Left ventricle myocardium inferior (tissue), 1 donor: ENCODE data around the gene STIM2. TPM values are rescaled to one million over a fixed set of nuclear protein-coding genes. Genes with fewer than 3 reads are reported as not detected.

Source experiments
- DNase-seq: peaks from one replicate; pipeline ENCODE4 v3.0.0-alpha.2; 2020
- H3K27ac ChIP-seq: fragments of 200-600 bp; replicated peaks from 2 replicates; pipeline ENCODE4 v1.8.0; 2021
- H3K27me3 ChIP-seq: fragments of 200-600 bp; 2 replicates; pipeline ENCODE4 v1.8.0; 2021; ENCODE audit warnings: low read depth
- H3K36me3 ChIP-seq: fragments of 200-600 bp; 2 replicates; pipeline ENCODE4 v1.8.0; 2021
- H3K4me1 ChIP-seq: fragments of 200-600 bp; 2 replicates; pipeline ENCODE4 v1.8.0; 2021
- H3K4me3 ChIP-seq: fragments of 200-600 bp; 2 replicates; pipeline ENCODE4 v1.8.0; 2021; ENCODE audit warnings: mild to moderate bottlenecking, moderate library complexity
- H3K9me3 ChIP-seq: fragments of 200-600 bp; replicated peaks from 2 replicates; pipeline ENCODE4 v1.8.0; 2021
- CTCF ChIP-seq: fragments of 200-600 bp; IDR thresholded peaks from 2 replicates; pipeline ENCODE4 v1.8.0; 2021; ENCODE audit warnings: antibody characterized with exemption, mild to moderate bottlenecking, borderline replicate concordance
- intact Hi-C: fragments of 100-400 bp; cut with micrococcal nuclease; formaldehyde crosslinking; loops from one replicate; pipeline ENCODE4 v1.11.0; 2022
- total RNA-seq: library from RNA; stranded (reverse); fragmentation: NEBNext Ultra II Directional; extraction: Animal tissue kit (Norgen Biotek cat#: 25700); gene quantifications from one replicate; pipeline ENCODE4 v1.2.1, GENCODE V29; 2021
- donor health status: DM: no; HTN: yes; CAD: no; lungs with severe emphysema.

The STIM2 gene
- total RNA-seq, 1 donor from 2014 or later, result 12.2 TPM

- Histone ChIP-seq H3K4me1 (peaks cover 37% of the 10 kb centered on the region), H3K27me3 (no peaks in the 10 kb centered on the region), H3K36me3 (no peaks in the 10 kb centered on the region), H3K9me3 (no peaks in the 10 kb centered on the region), H3K4me3 (no peak overlapping the region), H3K27ac (peak overlapping the region; percentile 1)
- no peak for DNase-seq
- intact Hi-C loops, result no loop called here
- no peak for TF ChIP-seq CTCF
These were observed 26.5 kb downstream of the STIM2 start for GRCh38 chr4:26887143-26887542.

- Histone ChIP-seq H3K27ac (no peak overlapping the region), H3K9me3 (no peaks in the 10 kb centered on the region), H3K36me3 (no peaks in the 10 kb centered on the region), H3K27me3 (no peaks in the 10 kb centered on the region), H3K4me1 (peaks cover 37% of the 10 kb centered on the region), H3K4me3 (no peak overlapping the region)
- no peak for DNase-seq
- intact Hi-C loops, result no loop called here
- TF ChIP-seq CTCF, result no peak
These were observed 27.2 kb downstream of the STIM2 start for GRCh38 chr4:26887809-26888208.

GRCh38 chr4:26889356-26889755, 28.7 kb downstream of the STIM2 start:
- peaks cover 28% of the 10 kb centered on the region for H3K4me1 ChIP-seq
- H3K9me3 ChIP-seq, result no peaks in the 10 kb centered on the region
- no peaks in the 10 kb centered on the region for H3K27me3 ChIP-seq
- intact Hi-C loops, result no loop called here
- no peaks in the 10 kb centered on the region for H3K36me3 ChIP-seq
- DNase-seq, result no peak
- no peak for TF ChIP-seq CTCF
- H3K4me3 ChIP-seq, result no peak overlapping the region
- no peak overlapping the region for H3K27ac ChIP-seq

GRCh38 chr4:26891054-26891453, 30.4 kb downstream of the STIM2 start:
- TF ChIP-seq CTCF, result no peak
- no peak for DNase-seq
- intact Hi-C loops, result no loop called here
- Histone ChIP-seq H3K9me3 (no peaks in the 10 kb centered on the region), H3K27ac (no peak overlapping the region), H3K36me3 (no peaks in the 10 kb centered on the region), H3K27me3 (no peaks in the 10 kb centered on the region), H3K4me1 (peaks cover 18% of the 10 kb centered on the region), H3K4me3 (no peak overlapping the region)

GRCh38 chr4:26891867-26892266, 31.2 kb downstream of the STIM2 start:
- Histone ChIP-seq H3K36me3 (no peaks in the 10 kb centered on the region), H3K27ac (no peak overlapping the region), H3K4me3 (no peak overlapping the region), H3K4me1 (peaks cover 10% of the 10 kb centered on the region), H3K27me3 (no peaks in the 10 kb centered on the region), H3K9me3 (no peaks in the 10 kb centered on the region)
- TF ChIP-seq CTCF, result no peak
- no peak for DNase-seq
- intact Hi-C loops, result no loop called here

- peaks cover 3% of the 10 kb centered on the region for H3K4me1 ChIP-seq
- TF ChIP-seq CTCF, result no peak
- no peak for DNase-seq
- H3K27me3 ChIP-seq, result no peaks in the 10 kb centered on the region
- no peaks in the 10 kb centered on the region for H3K9me3 ChIP-seq
- intact Hi-C loops, result no loop called here
- H3K27ac ChIP-seq, result no peak overlapping the region
- H3K36me3 ChIP-seq, result no peaks in the 10 kb centered on the region
- no peak overlapping the region for H3K4me3 ChIP-seq
These were observed 32.0 kb downstream of the STIM2 start for GRCh38 chr4:26892480-26893150.
